Natural killer cell (primary cell): ENCODE data around the gene PLXNA2. TPM values are rescaled to one million over a fixed set of nuclear protein-coding genes. Genes with fewer than 3 reads are reported as not detected.

Experiments
- ATAC-seq, 3 donors: fragments of 150-1000 bp in 2 of 3; fragments of 200-7000 bp in 1 of 3; cut with Tn5 transposase; 1 replicate in 1 of 3; 2 replicates in 2 of 3; pipeline ENCODE4 v1.10.0; 2021; ENCODE audit warnings: mild to moderate bottlenecking in 2 of 3, moderate library complexity in 2 of 3
- DNase-seq, 2 donors: peaks; one replicate each; pipeline versions ENCODE4 v3.0.0 to v3.0.0-alpha.2; 2013 to 2021; ENCODE audit warnings: mixed read lengths in 1 of 2
- H3K27ac ChIP-seq: one replicate; pipeline ENCODE4 v1.5.1; 2013; ENCODE audit warnings: mild to moderate bottlenecking, low read length
- H3K27me3 ChIP-seq: one replicate; pipeline ENCODE4 v1.6.1; 2013; ENCODE audit warnings: low read length; ENCODE audit not compliant: control insufficient read depth, insufficient read depth
- H3K36me3 ChIP-seq: one replicate; pipeline ENCODE4 v1.6.1; 2013; ENCODE audit warnings: low read length; ENCODE audit not compliant: control insufficient read depth, insufficient read depth
- H3K4me1 ChIP-seq: one replicate; pipeline ENCODE4 v1.6.1; 2013; ENCODE audit warnings: low read length; ENCODE audit not compliant: control insufficient read depth, insufficient read depth
- H3K4me3 ChIP-seq: one replicate; pipeline ENCODE4 v1.5.1; 2013; ENCODE audit warnings: low read length
- H3K9me3 ChIP-seq: one replicate; pipeline ENCODE4 v1.6.1; 2013; ENCODE audit warnings: low read length; ENCODE audit not compliant: control insufficient read depth, insufficient read depth
- H3K27ac Mint-ChIP-seq, 2 donors: one replicate each; pipeline ENCODE4 v1.8.0; 2022; ENCODE audit warnings: mild to moderate bottlenecking in 2 of 2, mixed read lengths in 2 of 2, moderate library complexity in 1 of 2
- H3K27me3 Mint-ChIP-seq, 2 donors: one replicate each; pipeline ENCODE4 v1.8.0; 2022; ENCODE audit warnings: low read depth in 2 of 2, mixed read lengths in 2 of 2
- H3K36me3 Mint-ChIP-seq: one replicate; pipeline ENCODE4 v1.8.0; 2022; ENCODE audit warnings: mixed read lengths
- H3K4me1 Mint-ChIP-seq, 2 donors: one replicate each; pipeline ENCODE4 v1.8.0; 2022; ENCODE audit warnings: mixed read lengths in 2 of 2
- H3K4me3 Mint-ChIP-seq: one replicate; pipeline ENCODE4 v1.8.0; 2022; ENCODE audit warnings: mild to moderate bottlenecking, moderate library complexity, mixed read lengths
- H3K9me3 Mint-ChIP-seq, 2 donors: one replicate each; pipeline ENCODE4 v1.8.0; 2022; ENCODE audit warnings: mixed read lengths in 2 of 2
- CTCF ChIP-seq: fragments of 200-600 bp; IDR thresholded peaks from one replicate; pipeline ENCODE4 v1.8.0; 2022; ENCODE audit warnings: antibody characterized with exemption
- WGBS: methylation state at CpG from one replicate; pipeline ENCODE4 v1.1.7; 2013; ENCODE audit warnings: missing lambda C conversion rate; ENCODE audit not compliant: insufficient coverage; 5-methylcytosine and 5-hydroxymethylcytosine counted together
- intact Hi-C: fragments of 100-400 bp; cut with micrococcal nuclease; formaldehyde crosslinking; loops from one replicate; pipeline ENCODE4 v1.14.2; 2022
- total RNA-seq, 4 donors: library from RNA; stranded (reverse); fragments of 120-200 nt in 1 of 4; gene quantifications; one replicate each; pipeline versions ENCODE4 v1.2.3 to v1.2.4, GENCODE V29; 2013 to 2022

Gene PLXNA2
- total RNA-seq, 3 donors from 2014 or later (not counting 1 experiment from before 2014, with no cell fraction given) = 2.8 to 8.4 (median 2.8) TPM

GRCh38 chr1:208216062-208216461 lies 28.1 kb downstream of the PLXNA2 start:
- no CpG with 5 or more reads among the region's 1 CpG for WGBS
- H3K4me1 Mint-ChIP-seq = peaks cover 0 to 4% of the 10 kb centered on the region in 2 donors
- no peak for DNase-seq
- TF ChIP-seq CTCF = no peak
- H3K9me3 Mint-ChIP-seq = no peaks in the 10 kb centered on the region
- Histone ChIP-seq H3K4me3 (no peak overlapping the region), H3K27me3 (no peaks in the 10 kb centered on the region), H3K36me3 (no peaks in the 10 kb centered on the region), H3K27ac (no peak overlapping the region), H3K4me1 (no peaks in the 10 kb centered on the region), H3K9me3 (no peaks in the 10 kb centered on the region)
- H3K4me3 Mint-ChIP-seq = no peak overlapping the region
- no peak for ATAC-seq
- intact Hi-C loops = no loop called here
- no peaks in the 10 kb centered on the region for H3K36me3 Mint-ChIP-seq
- peaks cover 13 to 19% of the 10 kb centered on the region in 2 donors for H3K27me3 Mint-ChIP-seq
- no peak overlapping the region for H3K27ac Mint-ChIP-seq

GRCh38 chr1:208215393-208215792 lies 28.8 kb downstream of the PLXNA2 start:
- ATAC-seq = no peak
- Histone ChIP-seq H3K9me3 (no peaks in the 10 kb centered on the region), H3K4me1 (no peaks in the 10 kb centered on the region), H3K4me3 (no peak overlapping the region), H3K27me3 (no peaks in the 10 kb centered on the region), H3K36me3 (no peaks in the 10 kb centered on the region), H3K27ac (no peak overlapping the region)
- intact Hi-C loops = no loop called here
- no peaks in the 10 kb centered on the region for H3K36me3 Mint-ChIP-seq
- H3K4me3 Mint-ChIP-seq = no peak overlapping the region
- H3K27ac Mint-ChIP-seq = no peak overlapping the region
- H3K9me3 Mint-ChIP-seq = no peaks in the 10 kb centered on the region
- TF ChIP-seq CTCF = no peak
- peaks cover 0 to 4% of the 10 kb centered on the region in 2 donors for H3K4me1 Mint-ChIP-seq
- DNase-seq = no peak
- peaks cover 8 to 15% of the 10 kb centered on the region in 2 donors for H3K27me3 Mint-ChIP-seq

- no peaks in the 10 kb centered on the region for H3K4me1 Mint-ChIP-seq
- WGBS = 27% methylated on average over 2 of the region's 3 CpGs
- H3K36me3 Mint-ChIP-seq = no peaks in the 10 kb centered on the region
- Histone ChIP-seq H3K9me3 (no peaks in the 10 kb centered on the region), H3K27ac (no peak overlapping the region), H3K36me3 (no peaks in the 10 kb centered on the region), H3K4me1 (no peaks in the 10 kb centered on the region), H3K27me3 (no peaks in the 10 kb centered on the region), H3K4me3 (no peak overlapping the region)
- no peak overlapping the region for H3K4me3 Mint-ChIP-seq
- no peak for ATAC-seq
- H3K27ac Mint-ChIP-seq = no peak overlapping the region
- intact Hi-C loops = no loop called here
- no peak for DNase-seq
- peaks cover 0 to 15% of the 10 kb centered on the region in 2 donors for H3K27me3 Mint-ChIP-seq
- no peak for TF ChIP-seq CTCF
- no peaks in the 10 kb centered on the region for H3K9me3 Mint-ChIP-seq
These were observed 30.4 kb downstream of the PLXNA2 start for GRCh38 chr1:208213786-208214185.

GRCh38 chr1:208212893-208213292 lies 31.3 kb downstream of the PLXNA2 start:
- H3K9me3 ChIP-seq = no peaks in the 10 kb centered on the region
- Mint-ChIP-seq H3K9me3 (no peaks in the 10 kb centered on the region), H3K36me3 (no peaks in the 10 kb centered on the region), H3K4me1 (no peaks in the 10 kb centered on the region), H3K4me3 (no peak overlapping the region), H3K27ac (no peak overlapping the region), H3K27me3 (peaks cover 0 to 15% of the 10 kb centered on the region in 2 donors)
- WGBS = 88% methylated on average over 1 of the region's 1 CpG
- DNase-seq (no peak), ATAC-seq (no peak)
- H3K36me3 ChIP-seq = no peaks in the 10 kb centered on the region
- no peak overlapping the region for H3K4me3 ChIP-seq
- H3K4me1 ChIP-seq = no peaks in the 10 kb centered on the region
- TF ChIP-seq CTCF = no peak
- intact Hi-C loops = no loop called here
- no peak overlapping the region for H3K27ac ChIP-seq
- no peaks in the 10 kb centered on the region for H3K27me3 ChIP-seq
